ENCODE results near the gene THAP7.

Gene THAP7

DNA sequence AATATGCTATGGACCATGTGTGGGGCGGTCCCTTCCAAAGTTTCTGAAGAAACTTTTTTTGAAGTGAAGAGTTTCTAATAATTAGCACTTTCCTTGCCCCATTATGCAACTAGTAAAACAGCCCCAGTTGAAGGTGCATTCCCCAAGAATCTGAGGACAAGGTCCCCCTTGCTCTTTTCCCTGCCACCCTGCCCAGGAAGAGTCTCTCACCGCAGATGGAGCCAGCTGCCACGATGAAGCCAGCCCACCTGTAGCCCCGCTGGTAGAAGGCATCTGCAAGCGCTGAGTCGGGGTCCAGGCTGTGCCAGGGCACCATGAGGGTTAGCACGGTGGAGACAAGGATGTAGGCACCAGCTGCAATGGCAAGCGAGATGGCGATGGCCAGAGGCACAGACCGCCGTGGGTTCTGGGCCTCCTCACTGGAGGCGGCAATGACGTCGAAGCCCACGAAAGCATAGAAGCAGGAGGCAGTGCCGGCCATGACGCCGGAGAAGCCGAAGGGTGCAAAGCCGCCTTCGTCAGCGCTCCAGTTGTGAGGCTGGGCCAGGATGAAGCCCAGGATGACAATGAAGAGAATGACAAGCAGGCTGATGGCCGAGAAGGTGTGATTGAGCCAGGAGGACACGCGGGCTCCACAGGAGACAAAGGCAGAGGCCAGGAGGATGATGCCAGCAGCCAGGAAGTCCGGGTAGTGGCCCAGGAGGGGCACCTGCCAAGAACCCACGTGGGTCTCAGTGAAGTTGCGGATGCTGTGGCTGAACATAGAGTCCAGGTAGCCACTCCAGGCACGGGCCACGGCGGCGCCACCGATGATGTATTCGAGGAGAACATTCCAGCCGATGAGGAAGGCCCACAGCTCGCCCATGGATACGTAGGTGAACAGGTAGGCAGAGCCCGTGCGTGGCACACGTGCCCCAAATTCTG, 29.0 kb upstream of the THAP7 start:
- DNase-seq, result no peak

DNA sequence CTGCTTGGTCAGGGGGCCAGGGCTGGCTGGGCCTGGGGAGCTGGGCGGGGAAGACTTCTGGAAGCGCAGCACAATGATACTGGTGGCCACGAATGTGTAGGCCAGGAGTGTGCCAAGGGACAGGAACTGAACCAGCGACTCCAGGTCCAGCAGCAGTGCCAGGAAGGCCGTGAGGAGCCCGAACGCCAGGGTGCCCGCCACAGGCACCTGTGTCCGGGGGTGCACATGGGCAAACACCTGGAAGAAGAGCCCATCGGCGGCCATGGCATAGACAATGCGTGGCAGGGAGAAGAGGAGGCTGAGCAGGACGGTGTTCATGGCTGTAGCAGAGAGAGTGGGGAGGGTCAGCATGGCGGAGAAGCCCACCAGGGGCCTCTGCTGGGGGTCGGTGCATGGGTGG, 28.1 kb upstream of the THAP7 start:
- DNase-seq, result no peak

DNA sequence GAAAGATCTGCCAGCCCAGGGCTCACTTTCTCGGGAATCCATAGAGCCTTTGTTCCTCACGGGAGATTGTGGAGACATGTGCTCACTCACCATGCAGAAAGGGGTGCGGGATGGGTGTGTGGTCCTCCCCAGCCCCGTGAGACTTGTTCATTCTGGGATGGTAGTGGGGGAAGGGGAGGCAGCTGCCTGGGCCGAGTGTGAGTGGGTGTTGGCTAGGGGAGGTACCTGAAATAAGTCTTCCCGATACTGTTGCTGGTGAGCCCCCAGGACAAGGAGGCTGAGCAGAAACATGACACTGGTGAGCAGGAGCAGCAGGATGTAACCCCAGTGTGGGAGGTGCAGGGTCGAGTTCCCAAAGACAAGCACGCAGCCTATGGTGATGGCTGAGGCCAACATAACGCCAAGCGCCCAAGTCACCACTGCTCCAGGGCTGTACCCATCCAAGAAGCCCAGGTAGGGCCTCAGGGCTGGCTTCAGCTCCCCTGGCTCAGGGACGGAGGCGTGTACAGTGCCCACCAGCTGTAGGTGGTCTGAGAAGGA, 27.6 kb upstream of the THAP7 start:
- DNase-seq, result no peak

DNA sequence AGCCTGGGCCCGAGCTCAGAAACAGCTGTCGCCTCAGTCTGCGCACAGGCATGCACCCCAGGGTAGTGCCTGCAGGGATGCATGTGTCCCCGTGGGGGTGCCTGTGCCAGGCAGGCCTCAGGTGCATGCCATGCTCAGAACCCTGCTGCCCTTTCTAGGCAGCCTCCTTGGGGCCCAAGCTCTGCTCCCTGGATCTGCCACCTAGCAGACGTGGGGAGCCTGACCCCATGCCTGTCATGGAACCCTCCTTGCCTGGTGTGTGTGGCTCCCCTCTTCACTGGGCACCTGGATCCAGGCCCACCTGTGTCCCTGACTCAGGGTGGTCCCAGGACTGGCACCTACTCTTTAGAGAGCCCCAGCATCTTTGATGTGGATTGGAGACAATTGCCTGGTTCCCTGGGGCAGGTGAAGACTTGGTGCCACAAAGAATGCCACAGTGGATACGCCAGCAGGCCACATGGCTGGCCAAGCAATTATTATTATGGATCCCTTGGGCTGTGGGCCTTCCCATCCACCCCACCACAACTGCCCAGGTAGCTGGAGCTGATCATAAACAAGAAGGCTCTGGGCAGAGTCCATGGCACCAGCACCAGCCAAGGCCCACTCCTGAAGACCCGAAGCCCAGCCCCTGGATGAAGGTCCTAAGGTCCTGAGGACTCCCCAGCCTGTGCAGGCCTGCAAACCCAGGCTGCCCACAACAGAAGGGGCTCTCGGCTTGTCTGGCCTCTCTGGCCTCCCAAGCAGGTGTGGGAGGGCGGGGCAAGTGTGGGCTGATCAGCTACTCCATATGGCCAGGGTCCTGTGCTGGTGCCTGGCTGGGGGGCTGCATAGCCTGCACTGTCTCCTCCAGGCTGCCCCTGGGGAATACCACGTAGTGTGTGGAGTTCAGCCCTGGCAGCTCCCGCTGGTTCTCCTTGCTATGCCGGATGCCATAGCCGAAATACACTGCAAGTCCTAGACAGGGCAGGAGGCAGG, 26.6 kb upstream of the THAP7 start:
- DNase-seq, result no peak

DNA sequence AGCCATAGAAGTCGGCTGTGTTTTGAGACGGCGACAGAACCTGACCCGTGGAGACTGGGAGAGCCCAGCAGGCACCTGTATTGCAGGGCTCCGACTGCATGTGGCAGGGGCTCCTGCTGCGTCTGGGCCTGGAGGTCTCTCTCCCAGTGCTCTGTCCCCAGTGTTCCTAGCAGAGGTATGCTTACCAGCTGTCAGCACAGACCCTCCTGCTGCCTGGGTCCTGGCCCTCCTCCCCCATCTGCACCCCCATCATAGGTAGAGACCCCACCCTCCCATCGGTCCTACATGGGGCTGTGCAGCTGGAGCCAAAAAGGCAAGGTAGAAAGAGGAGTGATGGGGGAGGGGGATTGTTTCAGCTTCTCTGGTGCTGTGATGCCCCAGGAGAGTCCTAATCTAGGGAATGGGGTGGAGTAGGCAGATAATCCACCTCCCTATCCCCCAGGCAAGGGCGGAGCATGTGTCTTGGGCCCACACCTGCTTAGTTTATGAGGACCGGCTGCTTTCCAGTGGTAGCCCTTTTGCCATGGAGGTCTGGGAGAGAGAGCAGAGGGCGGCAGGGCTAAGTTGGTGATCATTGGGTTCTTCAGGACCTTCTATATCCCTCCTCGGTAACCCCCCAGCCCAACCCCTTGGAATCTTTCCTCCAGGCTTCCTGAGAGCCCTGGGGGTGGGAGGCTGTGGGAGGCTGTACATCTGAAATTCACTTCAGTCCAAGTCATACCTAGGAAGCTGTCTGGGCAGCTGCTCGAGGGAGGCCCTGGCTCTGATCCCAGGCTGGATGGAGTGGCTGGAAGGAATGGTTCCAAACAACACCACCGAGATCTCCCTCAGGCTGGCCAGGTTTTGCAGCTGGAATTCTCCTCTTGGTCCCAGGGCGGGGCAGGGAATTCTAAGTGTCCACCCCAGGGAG, 25.1 kb upstream of the THAP7 start:
- DNase-seq, result no peak

DNA sequence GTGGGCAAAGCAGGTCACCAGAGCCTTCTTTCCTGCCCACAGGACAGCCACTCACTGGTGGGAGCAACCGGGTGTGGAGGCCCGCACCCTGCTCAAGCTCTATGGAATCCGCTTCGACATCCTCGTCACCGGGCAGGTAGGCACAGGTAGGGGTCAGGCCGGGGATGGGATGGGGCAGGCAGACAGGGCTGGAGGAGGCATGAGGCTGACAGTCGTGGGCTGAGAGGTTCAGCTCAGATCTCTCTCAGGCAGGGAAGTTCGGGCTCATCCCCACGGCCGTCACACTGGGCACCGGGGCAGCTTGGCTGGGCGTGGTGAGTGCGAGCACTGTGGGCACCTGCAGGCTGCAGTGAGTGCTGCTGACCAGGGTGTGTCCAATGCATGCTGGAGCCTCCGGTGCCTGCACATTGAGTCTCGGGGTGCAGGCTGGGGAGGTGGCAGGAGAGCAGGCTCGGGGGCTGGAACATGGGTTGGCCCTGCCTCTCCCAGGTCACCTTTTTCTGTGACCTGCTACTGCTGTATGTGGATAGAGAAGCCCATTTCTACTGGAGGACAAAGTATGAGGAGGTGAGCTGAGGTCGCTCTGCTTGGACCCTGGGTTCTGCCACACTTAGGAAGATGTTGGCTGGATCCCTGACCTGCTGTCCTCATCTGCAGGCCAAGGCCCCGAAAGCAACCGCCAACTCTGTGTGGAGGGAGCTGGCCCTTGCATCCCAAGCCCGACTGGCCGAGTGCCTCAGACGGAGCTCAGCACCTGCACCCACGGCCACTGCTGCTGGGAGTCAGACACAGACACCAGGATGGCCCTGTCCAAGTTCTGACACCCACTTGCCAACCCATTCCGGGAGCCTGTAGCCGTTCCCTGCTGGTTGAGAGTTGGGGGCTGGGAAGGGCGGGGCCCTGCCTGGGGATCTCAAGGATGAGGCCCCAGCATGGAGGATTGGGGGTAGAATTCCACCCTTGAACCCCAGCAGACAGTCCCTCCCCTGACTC, 24.1 kb upstream of the THAP7 start:
- no peak for DNase-seq

DNA sequence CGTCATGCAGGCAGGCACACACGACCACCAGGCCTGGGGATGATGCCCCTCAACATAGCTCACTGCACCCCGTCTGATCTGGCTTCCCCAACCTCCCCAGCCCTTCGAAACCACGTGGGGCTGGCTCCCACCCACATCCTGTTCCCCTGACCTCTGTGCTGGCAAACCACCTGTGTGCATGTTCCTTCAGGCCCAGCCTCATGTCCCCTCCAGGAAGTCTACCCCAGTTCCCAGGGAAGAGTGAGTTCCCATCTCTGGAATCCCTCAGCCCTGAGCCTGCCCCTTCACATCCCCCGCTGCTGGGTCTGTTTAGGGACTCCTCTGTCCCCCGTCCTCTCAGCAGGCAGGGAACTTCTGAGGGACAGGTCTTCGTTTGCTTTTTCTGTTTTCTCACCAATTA, 23.3 kb upstream of the THAP7 start:
- DNase-seq, result no peak

DNA sequence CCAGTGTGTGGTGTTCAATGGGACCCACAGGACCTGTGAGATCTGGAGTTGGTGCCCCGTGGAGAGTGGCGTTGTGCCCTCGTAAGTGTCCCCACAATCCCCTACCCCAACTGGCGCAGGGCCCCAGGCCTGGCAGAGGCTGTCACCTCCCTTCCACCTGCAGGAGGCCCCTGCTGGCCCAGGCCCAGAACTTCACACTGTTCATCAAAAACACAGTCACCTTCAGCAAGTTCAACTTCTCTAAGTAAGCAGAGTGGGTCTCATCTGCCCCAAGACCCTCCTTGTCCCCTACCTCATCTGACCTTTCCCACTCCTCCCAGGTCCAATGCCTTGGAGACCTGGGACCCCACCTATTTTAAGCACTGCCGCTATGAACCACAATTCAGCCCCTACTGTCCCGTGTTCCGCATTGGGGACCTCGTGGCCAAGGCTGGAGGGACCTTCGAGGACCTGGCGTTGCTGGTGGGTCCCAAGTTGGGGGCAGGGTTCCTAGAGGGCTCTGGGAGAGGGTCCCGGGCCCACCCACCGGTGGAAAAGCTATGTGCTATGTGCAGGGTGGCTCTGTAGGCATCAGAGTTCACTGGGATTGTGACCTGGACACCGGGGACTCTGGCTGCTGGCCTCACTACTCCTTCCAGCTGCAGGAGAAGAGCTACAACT, 21.2 kb upstream of the THAP7 start:
- no peak for DNase-seq

DNA sequence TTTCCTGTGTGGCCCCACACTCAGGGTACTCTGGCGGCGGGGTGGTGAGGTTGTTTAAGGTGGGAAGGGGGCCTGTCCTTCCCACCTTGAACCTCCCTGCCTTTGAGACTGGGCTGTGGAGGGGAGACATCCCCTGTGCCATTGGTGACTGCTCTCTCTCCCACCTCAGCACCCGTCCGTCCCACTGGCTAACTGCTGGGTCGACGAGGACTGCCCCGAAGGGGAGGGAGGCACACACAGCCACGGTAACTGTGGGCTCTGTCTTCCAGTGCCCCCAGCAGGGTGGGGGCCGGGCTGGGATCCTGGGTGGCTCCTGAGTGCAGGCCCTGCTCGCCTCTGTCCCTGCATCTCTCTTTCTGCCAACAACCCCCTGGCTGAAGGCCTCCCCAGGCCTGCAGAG, 20.6 kb upstream of the THAP7 start:
- DNase-seq, result no peak

DNA sequence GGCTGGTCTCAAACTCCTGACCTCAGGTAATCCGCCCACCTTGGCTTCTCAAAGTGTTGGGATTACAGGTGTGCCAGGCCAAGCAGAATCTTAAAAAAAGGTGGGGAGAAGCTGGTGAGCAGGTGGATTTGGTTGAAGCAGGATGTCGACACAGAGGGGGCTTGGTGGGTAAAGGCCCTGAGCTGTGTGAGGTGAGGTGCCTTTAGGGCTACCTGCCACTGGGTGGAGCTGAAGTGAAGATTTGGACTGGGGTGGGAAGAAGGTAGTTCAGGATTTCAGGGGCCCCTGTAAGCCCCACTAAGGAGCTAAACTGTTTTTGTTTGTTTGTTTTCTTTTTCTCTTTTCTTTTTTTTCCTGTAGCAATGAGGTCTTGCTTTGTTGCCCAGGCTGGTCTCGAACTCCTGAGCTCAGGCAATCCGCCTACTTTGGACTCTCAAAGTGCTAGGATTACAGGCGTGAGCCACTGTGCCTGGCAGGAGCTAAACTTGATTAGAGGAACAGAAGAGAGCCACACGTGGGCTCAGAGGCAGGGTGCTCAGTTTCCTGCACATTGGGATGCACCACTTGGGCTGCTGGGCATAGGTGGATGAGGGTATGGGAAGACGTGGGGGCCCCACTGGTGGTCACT, 19.0 kb upstream of the THAP7 start:
- DNase-seq, result no peak

DNA sequence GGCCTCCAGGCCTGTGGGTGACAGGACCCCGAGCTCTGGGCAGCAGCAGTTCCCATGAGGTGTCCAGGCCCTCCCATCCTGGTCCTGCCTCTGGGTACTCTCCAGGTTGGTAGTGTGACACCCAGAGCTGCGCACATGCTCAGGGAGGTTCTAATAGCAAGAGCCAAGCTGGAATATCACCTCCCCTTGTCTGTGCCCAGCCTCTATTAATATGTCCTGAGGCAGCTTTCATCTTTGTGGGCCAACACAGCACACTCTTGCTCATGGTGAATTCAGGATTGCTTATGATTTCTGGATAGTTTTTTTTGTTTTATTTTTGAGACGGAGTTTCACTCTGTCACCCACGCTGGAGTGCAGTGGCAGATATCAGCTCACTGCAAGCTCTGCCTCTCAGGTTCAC, 16.4 kb upstream of the THAP7 start:
- no peak for DNase-seq

DNA sequence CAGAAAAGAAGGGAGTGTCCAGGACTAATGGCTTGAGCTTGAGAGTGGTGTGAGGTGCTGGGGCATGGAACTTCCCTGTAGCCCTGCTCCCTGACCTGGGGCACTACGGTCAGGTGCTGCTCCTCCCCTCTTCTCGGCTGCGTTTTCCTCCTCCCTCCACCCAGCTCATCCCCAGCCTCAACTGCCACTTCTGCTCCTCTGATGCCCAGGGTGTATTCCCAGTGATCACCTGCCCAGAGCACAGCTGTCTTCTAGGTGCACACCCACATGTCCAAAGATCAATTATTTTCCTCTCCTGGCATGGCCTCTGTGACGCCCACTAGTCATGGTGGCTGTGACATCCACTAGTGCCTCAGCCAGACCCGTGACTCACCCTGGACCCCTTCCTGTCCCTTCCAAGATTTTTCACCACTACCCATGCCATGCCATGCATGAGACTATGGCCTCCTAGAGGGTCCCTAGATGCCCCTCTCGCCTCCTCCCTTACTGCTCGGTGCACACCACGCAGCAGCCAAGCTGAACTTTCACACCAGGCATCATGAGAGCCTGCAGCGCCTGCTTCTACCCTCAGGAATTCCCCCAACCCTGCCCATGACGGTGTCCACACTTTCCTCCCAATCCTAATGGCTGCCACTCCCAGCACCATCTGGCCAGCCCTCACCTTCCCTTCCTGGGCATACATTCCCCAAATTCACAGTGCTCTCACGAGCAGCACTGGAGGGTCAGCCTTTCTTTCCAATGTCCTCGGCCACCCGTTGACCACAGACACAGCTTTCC, 14.9 kb upstream of the THAP7 start:
- DNase-seq, result no peak

DNA sequence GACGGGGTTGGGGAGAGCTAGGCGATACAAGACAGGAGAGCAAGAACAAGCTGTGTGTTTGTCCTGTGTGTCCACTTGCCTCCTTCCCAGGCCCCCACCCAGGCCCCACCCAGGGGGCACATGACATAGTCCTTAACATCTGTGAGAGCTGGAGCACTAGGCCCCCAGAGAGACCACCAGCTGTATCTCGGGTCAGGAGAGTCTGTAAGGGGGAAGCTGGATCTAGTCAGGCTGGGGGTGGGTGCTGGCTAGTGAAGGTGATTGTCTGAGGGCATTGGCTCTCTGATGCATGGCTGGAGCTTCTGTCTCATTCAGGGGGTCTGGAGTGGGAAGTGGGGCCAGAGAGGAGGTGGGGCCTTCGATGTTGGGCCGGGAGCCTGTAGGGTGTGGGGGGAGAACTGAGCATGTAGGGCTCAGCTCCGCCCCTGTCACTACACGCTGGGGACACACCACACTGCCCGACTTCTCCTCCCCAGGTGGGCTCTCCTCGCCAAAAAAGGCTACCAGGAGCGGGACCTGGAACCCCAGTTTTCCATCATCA, 13.6 kb upstream of the THAP7 start:
- DNase-seq, result no peak

DNA sequence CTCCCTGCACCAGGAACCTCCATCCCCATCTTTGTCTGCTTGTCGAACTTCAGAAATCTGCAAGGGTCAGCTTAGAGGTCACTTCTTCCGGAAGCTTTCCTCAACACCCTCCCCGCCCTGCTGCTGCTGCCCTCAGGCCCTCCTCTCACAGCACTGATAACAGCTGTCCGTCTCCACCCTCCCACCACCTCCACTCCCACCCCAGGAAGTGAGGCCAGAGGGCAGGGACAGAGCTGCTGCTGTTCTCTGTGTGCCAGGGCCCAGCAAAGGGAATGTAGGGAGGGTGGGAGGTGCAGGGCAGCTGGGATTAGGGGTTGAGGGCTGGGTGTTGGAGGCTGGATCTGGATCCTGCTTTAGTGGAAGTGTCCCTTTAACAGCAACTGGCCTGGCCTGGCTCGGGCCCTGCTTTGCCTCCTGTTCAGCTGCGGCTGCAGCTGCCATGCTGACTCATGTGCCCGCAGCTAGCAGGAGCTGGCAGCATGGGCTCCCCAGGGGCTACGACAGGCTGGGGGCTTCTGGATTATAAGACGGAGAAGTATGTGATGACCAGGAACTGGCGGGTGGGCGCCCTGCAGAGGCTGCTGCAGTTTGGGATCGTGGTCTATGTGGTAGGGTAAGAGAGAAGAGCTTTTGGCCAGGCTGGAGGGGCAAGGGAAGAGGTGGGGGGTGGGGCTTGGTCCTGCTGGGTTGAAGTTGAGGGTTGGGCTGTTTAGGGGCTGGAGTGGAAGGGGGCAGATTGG, 13.0 kb upstream of the THAP7 start, which contains the start of gene P2RX6:
TSS of gene P2RX6 (plus strand) at position 440 of the 740 bp plus-strand sequence. CDS start at position 450, 10 bp downstream.
- DNase-seq, result no peak

DNA sequence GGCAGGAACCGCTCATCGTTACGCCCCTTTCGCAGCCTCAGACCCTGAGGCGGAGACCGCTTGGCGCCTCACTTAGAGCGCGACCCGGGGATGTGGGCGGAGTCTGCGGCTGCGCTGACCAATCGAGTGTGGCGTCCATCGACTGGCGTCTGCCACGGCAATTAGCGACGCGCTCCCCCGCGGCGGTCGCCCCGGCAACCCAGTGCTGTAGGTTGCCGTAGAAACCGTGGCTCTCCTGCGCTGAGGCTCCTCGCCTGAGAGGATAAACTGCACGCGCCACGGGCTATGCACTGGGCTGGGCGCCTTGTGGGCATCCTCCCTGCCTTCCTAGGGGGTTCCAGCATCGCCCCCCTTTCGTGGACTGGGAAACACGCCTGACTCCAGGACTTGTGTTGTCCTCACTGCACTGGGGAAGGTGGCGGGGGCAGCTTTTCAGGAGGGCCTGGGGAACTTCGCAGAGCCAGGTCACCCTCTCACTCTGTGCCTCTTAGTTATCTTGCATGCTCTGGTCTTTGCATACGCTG, 12.3 kb upstream of the THAP7 start:
- DNase-seq, result peak; percentile 73 to 78

DNA sequence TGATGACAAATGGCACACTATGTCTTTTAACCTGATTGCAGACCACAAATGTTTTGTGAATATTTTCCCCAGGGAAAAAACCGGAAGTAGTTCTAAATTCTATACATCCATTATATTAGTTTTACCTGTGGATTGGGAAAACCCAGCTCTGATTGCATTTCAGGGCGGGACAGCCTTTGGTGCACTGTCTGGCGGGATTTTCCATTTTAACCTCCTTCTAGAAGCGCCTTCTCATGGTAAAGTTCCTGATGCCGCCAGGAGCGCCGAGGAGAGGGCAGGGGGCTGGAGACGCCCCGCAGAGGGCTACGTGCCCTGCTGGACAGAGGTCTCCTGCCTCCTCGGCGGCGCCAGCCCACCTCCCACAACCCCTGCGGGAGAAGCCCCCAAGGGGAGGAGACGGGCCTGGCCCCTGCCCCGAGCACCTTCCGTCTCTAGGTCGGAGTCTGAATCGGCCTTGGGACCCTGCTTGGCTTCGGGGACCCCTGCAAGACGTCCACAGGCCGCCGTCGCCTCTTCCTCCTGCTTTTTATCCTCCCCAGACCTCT, 11.8 kb upstream of the THAP7 start:
- no peak for DNase-seq
